HEK293 (cell line): Measurements from ENCODE around the gene WASL.

Experiments
- BCL11B ChIP-seq: fragments of 450-650 bp; formaldehyde crosslinking; IDR thresholded peaks from 2 replicates; pipeline ENCODE4 v1.5.1; 2016; ENCODE audit warnings: low read depth, missing biosample characterization, missing genetic modification characterization
- MYNN ChIP-seq: fragments of 450-650 bp; formaldehyde crosslinking; IDR thresholded peaks from 2 replicates; pipeline ENCODE4 v1.5.1; 2016; ENCODE audit warnings: missing biosample characterization, missing genetic modification characterization, borderline replicate concordance
- SP7 ChIP-seq: fragments of 450-650 bp; formaldehyde crosslinking; IDR thresholded peaks from 2 replicates; pipeline ENCODE4 v1.5.1; 2016; ENCODE audit warnings: missing biosample characterization, missing genetic modification characterization
- ZNF433 ChIP-seq: fragments of 450-650 bp; formaldehyde crosslinking; IDR thresholded peaks from 2 replicates; pipeline ENCODE4 v1.5.1; 2016; ENCODE audit warnings: missing biosample characterization, missing genetic modification characterization, low read depth
- ZNF785 ChIP-seq: fragments of 450-650 bp; formaldehyde crosslinking; IDR thresholded peaks from 2 replicates; pipeline ENCODE4 v1.5.1; 2016; ENCODE audit warnings: missing biosample characterization, missing genetic modification characterization
- TF ChIP-seq, protein P1 (sequence below): fragments of 450-650 bp; formaldehyde crosslinking; IDR thresholded peaks from 2 replicates; pipeline ENCODE4 v1.5.1; 2016; ENCODE audit warnings: missing biosample characterization, missing genetic modification characterization

DNA sequence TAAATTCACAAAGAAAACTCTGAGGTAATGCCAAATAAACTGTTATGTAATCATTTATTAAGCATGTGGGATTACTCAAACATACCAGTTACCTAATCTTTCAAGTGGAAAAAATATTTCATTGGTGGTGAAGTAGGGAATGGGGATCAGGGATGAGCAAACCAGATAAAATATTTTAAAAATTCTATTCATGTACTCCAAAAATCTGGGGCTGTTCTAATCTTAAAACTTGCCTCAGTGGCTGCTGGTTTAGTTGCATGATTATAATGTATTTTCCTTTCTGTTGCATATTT is 73.7 kb downstream of the WASL start:
- TF ChIP-seq MYNN (tag by site-specific recombination) (no peak), ZNF785 (tag by site-specific recombination) (no peak), SP7 (tag by site-specific recombination) (no peak), ZNF433 (no peak), BCL11B (no peak)
- TF ChIP-seq, protein P1, sequence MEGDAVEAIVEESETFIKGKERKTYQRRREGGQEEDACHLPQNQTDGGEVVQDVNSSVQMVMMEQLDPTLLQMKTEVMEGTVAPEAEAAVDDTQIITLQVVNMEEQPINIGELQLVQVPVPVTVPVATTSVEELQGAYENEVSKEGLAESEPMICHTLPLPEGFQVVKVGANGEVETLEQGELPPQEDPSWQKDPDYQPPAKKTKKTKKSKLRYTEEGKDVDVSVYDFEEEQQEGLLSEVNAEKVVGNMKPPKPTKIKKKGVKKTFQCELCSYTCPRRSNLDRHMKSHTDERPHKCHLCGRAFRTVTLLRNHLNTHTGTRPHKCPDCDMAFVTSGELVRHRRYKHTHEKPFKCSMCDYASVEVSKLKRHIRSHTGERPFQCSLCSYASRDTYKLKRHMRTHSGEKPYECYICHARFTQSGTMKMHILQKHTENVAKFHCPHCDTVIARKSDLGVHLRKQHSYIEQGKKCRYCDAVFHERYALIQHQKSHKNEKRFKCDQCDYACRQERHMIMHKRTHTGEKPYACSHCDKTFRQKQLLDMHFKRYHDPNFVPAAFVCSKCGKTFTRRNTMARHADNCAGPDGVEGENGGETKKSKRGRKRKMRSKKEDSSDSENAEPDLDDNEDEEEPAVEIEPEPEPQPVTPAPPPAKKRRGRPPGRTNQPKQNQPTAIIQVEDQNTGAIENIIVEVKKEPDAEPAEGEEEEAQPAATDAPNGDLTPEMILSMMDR, result no peak
